Left colon (tissue), 2 donors: ENCODE data around the gene TIAM2. TPM values are rescaled to one million over a fixed set of nuclear protein-coding genes. Genes with fewer than 3 reads are reported as not detected.
"Not testable (repeated sequence)": the region's sequence is repeated elsewhere in the genome, so short reads cannot be mapped to it uniquely, and the experiment has no call there.

Experiments
- ATAC-seq: fragments of 200-7000 bp; cut with Tn5 transposase; one replicate; pipeline ENCODE4 v1.9.1; 2020; ENCODE audit warnings: mild to moderate bottlenecking, moderate library complexity
- DNase-seq, 2 donors: peaks; one replicate each; pipeline ENCODE4 v3.0.0-alpha.2; 2020
- intact Hi-C, 2 donors: fragments of 100-400 bp; cut with DNase I in 1 of 2; cut with micrococcal nuclease in 1 of 2; formaldehyde crosslinking; loops; one replicate each; pipeline versions ENCODE4 v1.11.2 to v1.14.0; 2022; cut with DNase I, micrococcal nuclease
- total RNA-seq, 2 donors: library from RNA; stranded (reverse); fragmentation: NEBNext Ultra II Directional; extraction: Animal tissue kit (Norgen Biotek cat#: 25700); gene quantifications; one replicate each; pipeline ENCODE4 v1.2.1, GENCODE V29; 2021
- donor health status: DM: no; HTN: no; CAD: no.
- donor health status: DM: yes; HTN: yes; CAD: no.

TIAM2 gene
- total RNA-seq, 2 donors from 2014 or later, result 5.9 to 6.2 TPM

DNA sequence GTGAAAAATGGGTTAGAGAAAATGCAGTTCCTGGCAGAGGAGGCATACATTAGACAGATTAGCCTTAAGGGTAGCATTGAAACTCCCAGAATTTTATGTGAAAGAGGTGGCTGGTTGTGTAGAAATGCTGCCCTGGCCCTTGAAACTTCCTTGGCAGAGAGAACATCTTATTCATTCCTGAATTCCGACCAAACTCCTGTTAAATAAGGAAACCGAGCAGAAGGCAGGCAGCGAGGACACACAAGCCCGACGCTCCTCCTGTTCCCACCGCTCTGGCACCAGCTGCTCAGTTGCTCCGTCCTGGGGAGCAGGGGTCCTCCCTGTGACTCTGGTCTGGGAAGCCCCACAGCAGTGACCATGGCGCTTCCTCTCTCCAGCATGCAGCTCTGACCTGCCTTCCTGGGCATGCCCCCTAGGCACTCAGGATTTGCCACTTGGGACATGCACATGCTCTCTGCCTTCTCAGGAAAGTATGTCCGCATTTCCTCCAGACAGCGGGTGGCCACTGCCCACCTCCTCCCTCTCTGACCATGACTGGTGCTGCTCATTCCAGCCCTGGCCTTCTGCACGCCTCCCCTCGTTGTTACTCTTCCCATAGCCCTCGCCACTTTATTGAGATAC is 233.5 kb downstream of the TIAM2 start:
- intact Hi-C loops, result no loop called here
- ATAC-seq (no peak), DNase-seq (no peak)

GRCh38 chr6:155230975-155231374 is 235.9 kb downstream of the TIAM2 start:
- intact Hi-C loops, DNase-seq, ATAC-seq: not testable (repeated sequence)

DNA sequence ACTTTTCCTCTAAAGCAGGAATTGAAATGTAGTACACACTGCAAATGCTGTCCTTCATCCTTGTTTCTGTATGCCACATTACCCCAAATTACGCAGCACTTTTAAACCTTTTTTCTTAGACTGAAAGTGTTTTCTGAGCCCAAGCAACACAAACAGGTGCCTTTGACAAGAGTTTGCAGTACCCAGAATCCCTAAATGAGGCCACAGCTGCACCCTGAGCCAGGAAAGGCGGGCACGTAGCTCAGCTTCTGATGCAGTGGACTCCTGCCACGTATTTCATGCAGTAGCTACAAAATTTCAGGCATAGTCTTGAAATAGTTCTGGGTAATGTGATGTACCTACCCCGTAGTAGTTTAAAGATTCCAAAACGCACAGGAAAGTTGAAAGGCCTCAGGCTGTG is 237.7 kb downstream of the TIAM2 start:
- ATAC-seq (no peak), DNase-seq (no peak)
- intact Hi-C loops, result no loop called here

DNA sequence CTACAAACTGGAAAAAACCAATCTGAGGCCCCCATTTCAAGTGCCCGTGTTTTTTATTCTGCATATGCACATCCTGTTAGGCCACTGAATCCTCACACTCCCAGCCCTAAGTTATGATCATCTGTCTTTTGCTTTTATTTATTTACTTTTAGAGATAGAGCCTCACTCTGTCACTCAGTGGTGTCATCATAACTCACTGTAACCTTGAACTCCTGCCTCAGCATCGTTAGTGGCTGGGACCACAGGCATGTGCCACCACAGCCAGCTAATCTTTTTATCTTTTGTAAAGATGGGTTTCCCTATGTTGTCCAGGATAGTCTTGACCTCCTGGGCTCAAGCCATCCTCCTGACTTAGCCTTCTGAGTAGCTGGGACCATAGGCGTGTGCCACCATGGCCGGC is 239.1 kb downstream of the TIAM2 start:
- intact Hi-C loops, result no loop called here
- DNase-seq (no peak), ATAC-seq (no peak)

DNA sequence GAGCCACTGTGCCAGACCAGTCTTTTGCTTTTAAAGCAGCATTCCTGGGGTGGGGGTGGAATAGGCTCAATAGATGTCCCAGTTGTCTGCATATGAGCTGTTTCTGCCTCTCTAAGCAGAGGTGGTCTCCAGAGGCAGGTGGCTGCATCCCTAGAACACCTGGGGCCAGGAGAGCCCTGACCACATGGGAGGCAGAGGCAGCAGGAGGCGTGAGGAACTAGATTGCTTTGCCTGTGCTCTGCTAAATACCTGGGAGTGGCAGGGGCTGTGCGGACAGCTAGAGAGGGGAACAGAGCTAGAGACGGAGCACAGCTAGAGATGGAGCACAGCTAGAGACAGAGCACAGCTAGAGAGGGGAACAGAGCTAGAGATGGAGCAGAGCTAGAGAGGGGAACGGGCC is 239.6 kb downstream of the TIAM2 start:
- no peak for ATAC-seq
- intact Hi-C loops, result no loop called here

DNA sequence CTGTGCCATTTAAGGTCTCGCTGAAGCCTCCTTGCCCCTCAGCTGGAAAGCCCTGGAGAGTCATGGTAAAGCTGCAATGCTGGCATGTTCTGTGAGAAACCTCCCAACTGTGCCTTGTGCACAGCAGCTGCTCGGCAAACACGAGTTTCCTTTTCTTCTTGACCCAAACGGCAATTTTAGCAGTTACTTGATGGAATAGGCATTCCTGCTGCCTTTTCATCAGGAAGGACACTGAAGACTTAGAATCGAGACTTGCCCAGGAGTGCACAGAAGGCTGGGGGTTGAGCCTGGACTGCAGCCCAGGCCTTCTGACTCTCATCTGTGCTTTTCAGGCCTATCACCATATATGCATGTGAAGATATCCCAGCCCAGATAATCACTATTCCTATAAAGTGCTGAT is 240.0 kb downstream of the TIAM2 start:
- DNase-seq, result no peak
- no peak for ATAC-seq
- intact Hi-C loops, result no loop called here

More for the DNA sequence above, 239.6 kb downstream of the TIAM2 start:
- no peak for DNase-seq

DNA sequence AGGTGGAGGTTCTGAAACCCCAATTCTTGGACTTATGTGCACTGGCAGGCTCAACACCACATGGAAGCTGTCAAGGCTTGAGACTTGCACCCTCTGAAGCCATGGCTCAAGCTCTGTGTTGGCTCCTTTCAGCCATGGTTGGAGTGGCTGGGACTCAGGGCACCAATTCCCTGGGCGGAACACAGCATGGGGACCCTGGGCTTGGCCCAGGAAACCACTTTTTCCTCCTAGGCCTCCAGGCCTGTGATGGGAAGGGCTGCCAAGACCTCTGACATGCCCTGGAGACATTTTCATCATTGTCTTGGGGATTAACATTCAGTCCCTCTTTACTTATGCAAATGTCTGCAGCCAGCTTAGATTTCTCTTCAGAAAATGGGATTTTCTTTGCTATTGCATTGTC is 242.5 kb downstream of the TIAM2 start:
- intact Hi-C loops, result no loop called here
- ATAC-seq (no peak), DNase-seq (no peak)

GRCh38 chr6:155240905-155241600 is 245.9 kb downstream of the TIAM2 start:
- ATAC-seq, result no peak
- intact Hi-C loops, result no loop called here
- no peak for DNase-seq

- intact Hi-C loops, result no loop called here
- DNase-seq (no peak), ATAC-seq (no peak)
Measured at GRCh38 chr6:155241966-155242365, 246.9 kb downstream of the TIAM2 start.

DNA sequence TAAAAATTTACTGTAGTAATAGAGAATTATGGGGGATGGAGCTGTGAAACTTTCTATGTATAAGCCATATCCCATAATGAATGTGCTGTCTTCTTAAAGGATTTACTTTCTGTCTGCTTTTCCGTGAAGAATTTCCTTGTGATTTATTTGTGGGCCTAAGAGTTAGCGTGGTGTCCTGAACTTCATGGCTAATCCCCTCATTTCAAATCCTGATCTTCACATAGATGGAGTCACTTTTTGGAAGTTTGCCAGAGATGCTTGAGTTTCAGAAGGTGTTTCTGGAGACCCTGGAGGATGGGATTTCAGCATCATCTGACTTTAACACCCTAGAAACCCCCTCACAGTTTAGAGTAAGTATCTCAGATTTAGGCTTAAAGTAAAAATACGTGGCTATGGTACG is 249.3 kb downstream of the TIAM2 start:
- intact Hi-C loops, result no loop called here
- DNase-seq (no peak), ATAC-seq (no peak)

- DNase-seq (no peak), ATAC-seq (no peak)
Measured at GRCh38 chr6:155245193-155245592, 250.1 kb downstream of the TIAM2 start.

GRCh38 chr6:155245831-155246230 is 250.7 kb downstream of the TIAM2 start:
- intact Hi-C loops, result no loop called here
- ATAC-seq (no peak), DNase-seq (no peak)

More at GRCh38 chr6:155245193-155245592, 250.1 kb downstream of the TIAM2 start:
- intact Hi-C loops, result no loop called here

DNA sequence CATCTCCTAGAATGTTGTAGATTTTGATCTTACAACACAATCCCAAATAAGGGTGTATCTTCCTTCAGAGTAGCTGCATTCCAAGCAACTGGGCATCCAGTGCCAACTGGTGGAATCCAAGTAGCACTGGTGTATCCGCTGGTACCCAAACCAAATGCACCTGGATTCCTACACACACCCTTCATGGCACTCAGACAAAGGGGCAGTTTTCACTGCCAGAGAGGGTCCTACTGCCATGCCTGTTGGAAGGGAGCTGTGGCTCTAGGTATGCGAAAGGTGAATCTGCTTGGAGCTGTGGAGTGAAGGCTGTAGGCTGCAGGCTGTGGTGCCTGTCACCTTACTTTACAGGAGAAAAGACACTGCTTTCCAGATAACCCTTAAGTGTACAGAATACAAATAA is 251.7 kb downstream of the TIAM2 start:
- no peak for ATAC-seq
- DNase-seq, result no peak
- intact Hi-C loops, result no loop called here

DNA sequence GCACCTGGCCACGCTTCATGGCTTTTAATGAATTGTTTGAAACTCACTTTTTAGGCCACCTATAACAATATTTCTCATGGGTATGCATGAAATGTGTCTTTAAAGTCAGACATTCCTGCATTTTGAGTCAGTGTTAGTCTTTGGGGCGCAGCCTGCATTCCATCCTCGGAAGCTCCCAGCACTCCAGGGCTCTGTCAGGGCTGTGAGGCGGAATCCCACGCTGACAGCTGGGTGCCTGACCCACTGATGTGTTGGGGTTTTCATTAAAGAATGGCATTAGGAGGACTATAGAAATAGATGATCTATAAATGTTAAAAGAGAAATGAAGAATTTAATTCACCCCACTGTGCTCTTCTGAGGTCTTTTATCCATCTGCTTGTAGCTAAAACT is 252.5 kb downstream of the TIAM2 start:
- intact Hi-C loops, result loop anchor here in 1 of 2 donors (2.0 kb wide), 1 partner anchor 73 kb away; no protein-coding TSS in a partner anchor
- no peak for ATAC-seq

DNA sequence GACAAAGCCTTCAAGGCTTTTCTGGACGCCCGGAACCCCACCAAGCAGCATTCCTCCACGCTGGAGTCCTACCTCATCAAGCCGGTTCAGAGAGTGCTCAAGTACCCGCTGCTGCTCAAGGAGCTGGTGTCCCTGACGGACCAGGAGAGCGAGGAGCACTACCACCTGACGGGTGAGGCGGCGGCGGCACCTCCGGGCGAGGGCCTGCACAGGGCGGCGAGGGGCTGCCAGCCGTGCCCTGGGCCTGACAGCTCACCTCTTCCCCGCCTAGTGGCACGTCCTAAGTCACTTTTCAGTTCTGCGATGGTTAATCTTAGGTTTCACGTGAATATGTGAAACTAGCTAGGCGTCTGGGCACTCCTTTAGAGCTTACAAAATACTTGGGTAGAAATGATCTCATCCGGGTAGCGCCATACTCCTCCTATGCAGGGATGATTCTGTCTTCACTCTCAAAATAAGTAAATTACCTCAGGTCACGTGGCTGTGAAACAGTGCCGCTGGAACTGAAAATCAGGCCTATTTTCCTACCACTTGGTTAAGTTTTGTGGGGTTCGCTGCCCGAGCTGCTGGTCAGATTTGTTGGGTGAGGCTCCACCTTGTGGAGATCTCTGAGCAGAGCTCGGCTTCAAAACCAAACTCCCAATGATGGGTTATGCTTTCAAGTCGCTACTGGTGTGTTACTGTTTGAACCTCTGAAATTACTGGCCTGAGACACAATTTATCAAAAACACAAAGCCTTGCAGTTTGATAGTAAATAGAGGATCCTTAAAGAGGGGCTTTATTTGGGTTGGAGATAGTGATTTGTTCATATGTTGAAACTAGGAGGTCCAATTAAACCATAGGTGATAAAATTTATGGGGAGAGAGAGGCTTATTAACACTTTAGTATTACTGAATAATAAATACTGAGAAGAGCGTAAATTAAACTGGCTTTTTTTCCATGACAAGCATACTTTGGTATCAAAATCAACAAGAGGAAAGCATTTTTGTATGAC is 253.2 kb downstream of the TIAM2 start:
- intact Hi-C loops, result loop anchor here in 1 of 2 donors (2.0 kb wide), 1 partner anchor 74 kb away; no protein-coding TSS in a partner anchor
- ATAC-seq (peak; percentile 58), DNase-seq (peak; percentile 30 to 33)

More for the DNA sequence above, 252.5 kb downstream of the TIAM2 start:
- no peak for DNase-seq

- intact Hi-C loops, result loop anchor here in 1 of 2 donors (10.0 kb wide), 1 partner anchor 316 kb away; no protein-coding TSS in a partner anchor
- ATAC-seq (no peak), DNase-seq (no peak)
Measured at GRCh38 chr6:155250701-155251381, 255.7 kb downstream of the TIAM2 start.

- ATAC-seq (no peak), DNase-seq (no peak)
- intact Hi-C loops, result loop anchor here in 1 of 2 donors (10.0 kb wide), 1 partner anchor 318 kb away; no protein-coding TSS in a partner anchor
Measured at GRCh38 chr6:155252581-155252980, 257.5 kb downstream of the TIAM2 start.

DNA sequence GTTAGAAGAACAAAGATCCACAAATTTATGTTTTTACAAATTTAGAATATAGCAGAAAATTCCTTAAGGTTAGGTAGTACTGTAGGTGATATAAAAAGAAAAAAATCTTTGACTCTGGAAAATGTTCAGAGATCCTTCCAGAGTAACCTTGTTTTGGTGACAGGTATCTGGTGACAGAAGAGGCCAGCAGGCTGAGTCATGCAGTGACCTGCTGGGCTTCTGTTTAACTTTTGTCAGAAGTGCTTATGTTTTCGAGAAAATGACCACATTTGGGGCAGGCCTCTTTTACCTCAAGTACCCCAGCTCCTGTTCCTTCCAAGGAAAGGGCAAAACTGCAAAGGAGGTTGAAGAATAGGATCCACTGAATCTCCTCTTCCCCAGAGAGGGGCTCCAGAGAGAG is 258.2 kb downstream of the TIAM2 start:
- DNase-seq (no peak), ATAC-seq (no peak)
- intact Hi-C loops, result loop anchor here in 1 of 2 donors (10.0 kb wide), 1 partner anchor 319 kb away; no protein-coding TSS in a partner anchor
